ENCODE data around the gene PRKCZ.

PRKCZ gene

GRCh38 chr1:2180297-2181245 is 130.4 kb downstream of the PRKCZ start:
- TF ChIP-seq CTCF (IDR thresholded peaks at IDR 0.05; ENCODE audit: low read depth, low read length), result no peak
- no peak for DNase-seq (ENCODE audit: low read depth, low spot score)
- in situ Hi-C loops (cut with HindIII; ENCODE audit: low sequenced_read_pairs), result no loop called here
- no peak overlapping the region for H3K4me3 ChIP-seq (ENCODE audit: low read depth, low read length)

GRCh38 chr1:2181271-2181670 is 131.1 kb downstream of the PRKCZ start:
- no peak for TF ChIP-seq CTCF (IDR thresholded peaks at IDR 0.05; ENCODE audit: low read depth, low read length)

GRCh38 chr1:2181752-2182151 is 131.5 kb downstream of the PRKCZ start:
- no peak overlapping the region for H3K4me3 ChIP-seq (ENCODE audit: low read depth, low read length)
- no peak for DNase-seq (ENCODE audit: low read depth, low spot score)
- TF ChIP-seq CTCF (IDR thresholded peaks at IDR 0.05; ENCODE audit: low read depth, low read length), result no peak
- in situ Hi-C loops (cut with HindIII; ENCODE audit: low sequenced_read_pairs), result no loop called here

More at GRCh38 chr1:2181271-2181670, 131.1 kb downstream of the PRKCZ start:
- in situ Hi-C loops (cut with HindIII; ENCODE audit: low sequenced_read_pairs), result no loop called here
- no peak for DNase-seq (ENCODE audit: low read depth, low spot score)
- H3K4me3 ChIP-seq (ENCODE audit: low read depth, low read length), result no peak overlapping the region

- no peak for TF ChIP-seq CTCF (IDR thresholded peaks at IDR 0.05; ENCODE audit: low read depth, low read length)
- H3K4me3 ChIP-seq (ENCODE audit: low read depth, low read length), result no peak overlapping the region
- in situ Hi-C loops (cut with HindIII; ENCODE audit: low sequenced_read_pairs), result no loop called here
Measured at GRCh38 chr1:2182376-2182775, 132.2 kb downstream of the PRKCZ start.

GRCh38 chr1:2183937-2184334 is 133.7 kb downstream of the PRKCZ start:
- no peak overlapping the region for H3K4me3 ChIP-seq (ENCODE audit: low read depth, low read length)
- TF ChIP-seq CTCF (IDR thresholded peaks at IDR 0.05; ENCODE audit: low read depth, low read length), result no peak
- DNase-seq (ENCODE audit: low read depth, low spot score), result no peak
- in situ Hi-C loops (cut with HindIII; ENCODE audit: low sequenced_read_pairs), result no loop called here

More at GRCh38 chr1:2182376-2182775, 132.2 kb downstream of the PRKCZ start:
- no peak for DNase-seq (ENCODE audit: low read depth, low spot score)

GRCh38 chr1:2184531-2184930 is 134.3 kb downstream of the PRKCZ start:
- TF ChIP-seq CTCF (IDR thresholded peaks at IDR 0.05; ENCODE audit: low read depth, low read length), result no peak
- H3K4me3 ChIP-seq (ENCODE audit: low read depth, low read length), result no peak overlapping the region
- in situ Hi-C loops (cut with HindIII; ENCODE audit: low sequenced_read_pairs), result no loop called here
- no peak for DNase-seq (ENCODE audit: low read depth, low spot score)

All from astrocyte of the spinal cord (primary cell).